Liver (tissue), 9 donors: ENCODE results near the gene HSPA12B. TPM values are rescaled to one million over a fixed set of nuclear protein-coding genes. Genes with fewer than 3 reads are reported as not detected.

ENCODE experiments used
- DNase-seq: peaks from one replicate; pipeline ENCODE4 v3.0.0-alpha.2; 2017; ENCODE audit warnings: low spot score
- H3K27ac ChIP-seq, 2 donors: one replicate each; pipeline ENCODE4 v1.7.0; 2013; ENCODE audit warnings: inconsistent platforms in 2 of 2, low read length in 2 of 2, control low read depth in 1 of 2, low read depth in 1 of 2, mild to moderate bottlenecking in 1 of 2
- H3K27me3 ChIP-seq, 4 donors: one replicate each; pipeline versions ENCODE4 v1.6.1 to v1.7.0; 2013; ENCODE audit warnings: low read length in 3 of 4, inconsistent platforms in 1 of 4, mild to moderate bottlenecking in 1 of 4, moderate library complexity in 1 of 4; ENCODE audit not compliant: control insufficient read depth in 4 of 4, insufficient read depth in 4 of 4
- H3K36me3 ChIP-seq, 4 donors: one replicate each; pipeline versions ENCODE4 v1.6.1 to v1.7.0; 2013; ENCODE audit warnings: low read length in 3 of 4, mild to moderate bottlenecking in 3 of 4, low read depth in 1 of 4, moderate library complexity in 1 of 4; ENCODE audit not compliant: control insufficient read depth in 4 of 4, insufficient read depth in 3 of 4
- H3K4me1 ChIP-seq, 4 donors: one replicate each; pipeline versions ENCODE4 v1.6.1 to v1.7.0; 2013; ENCODE audit warnings: low read length in 3 of 4, mild to moderate bottlenecking in 3 of 4, moderate library complexity in 1 of 4; ENCODE audit not compliant: control insufficient read depth in 4 of 4, insufficient read depth in 4 of 4
- H3K4me3 ChIP-seq, 3 donors: one replicate each; pipeline versions ENCODE4 v1.6.1 to v1.7.0; 2013; ENCODE audit warnings: low read length in 3 of 3, control low read depth in 1 of 3, low read depth in 1 of 3, mild to moderate bottlenecking in 1 of 3
- H3K9ac ChIP-seq, 2 donors: one replicate each; pipeline ENCODE4 v1.7.0; 2013; ENCODE audit warnings: low read length in 2 of 2, mild to moderate bottlenecking in 2 of 2, moderate library complexity in 2 of 2, control low read depth in 1 of 2, low read depth in 1 of 2
- H3K9me3 ChIP-seq, 4 donors: one replicate each; pipeline versions ENCODE4 v1.6.1 to v1.7.0; 2013; ENCODE audit warnings: low read length in 3 of 4; ENCODE audit not compliant: control insufficient read depth in 4 of 4
- EGR1 ChIP-seq, 2 donors: IDR thresholded peaks; 2 replicates each; pipeline ENCODE4 v1.6.1; 2016 to 2018; ENCODE audit warnings: antibody characterized with exemption in 2 of 2, low read depth in 2 of 2
- FOXA1 ChIP-seq: IDR thresholded peaks from 2 replicates; pipeline ENCODE4 v1.6.1; 2016; ENCODE audit warnings: antibody characterized with exemption
- FOXA2 ChIP-seq: IDR thresholded peaks from 2 replicates; pipeline ENCODE4 v1.6.1; 2016; ENCODE audit warnings: antibody characterized with exemption
- GABPA ChIP-seq, 2 donors: IDR thresholded peaks in 1 of 2; conservative IDR thresholded peaks in 1 of 2; 2 replicates each; pipeline ENCODE4 v1.6.1; 2016; ENCODE audit warnings: antibody characterized with exemption in 2 of 2, mild to moderate bottlenecking in 1 of 2, moderate library complexity in 1 of 2
- HNF4A ChIP-seq, 2 donors: conservative IDR thresholded peaks; 2 replicates each; pipeline ENCODE4 v1.6.1; 2016; ENCODE audit warnings: antibody characterized with exemption in 2 of 2, mild to moderate bottlenecking in 2 of 2
- HNF4G ChIP-seq: IDR thresholded peaks from 2 replicates; pipeline ENCODE4 v1.6.1; 2016; ENCODE audit warnings: antibody characterized with exemption
- JUND ChIP-seq, 2 donors: IDR thresholded peaks; 2 replicates each; pipeline ENCODE4 v1.6.1; 2016; ENCODE audit warnings: antibody characterized with exemption in 2 of 2
- MAX ChIP-seq: IDR thresholded peaks from 2 replicates; pipeline ENCODE4 v1.6.1; 2016; ENCODE audit warnings: antibody characterized with exemption
- NR2F2 ChIP-seq: IDR thresholded peaks from 2 replicates; pipeline ENCODE4 v1.6.1; 2016; ENCODE audit warnings: antibody characterized with exemption
- RAD21 ChIP-seq, 2 donors: IDR thresholded peaks; 2 replicates each; pipeline ENCODE4 v1.6.1; 2016; ENCODE audit warnings: antibody characterized with exemption in 2 of 2, mild to moderate bottlenecking in 2 of 2
- REST ChIP-seq: IDR thresholded peaks from 2 replicates; pipeline ENCODE4 v1.6.1; 2016; ENCODE audit warnings: antibody characterized with exemption, mild to moderate bottlenecking
- RXRA ChIP-seq, 2 donors: IDR thresholded peaks; 2 replicates each; pipeline ENCODE4 v1.6.1; 2017 to 2018; ENCODE audit warnings: antibody characterized with exemption in 2 of 2, mild to moderate bottlenecking in 1 of 2
- SP1 ChIP-seq: IDR thresholded peaks from 2 replicates; pipeline ENCODE4 v1.6.1; 2018; ENCODE audit warnings: antibody characterized with exemption, mild to moderate bottlenecking
- TAF1 ChIP-seq: conservative IDR thresholded peaks from 2 replicates; pipeline ENCODE4 v1.6.1; 2016; ENCODE audit warnings: antibody characterized with exemption, mild to moderate bottlenecking
- YY1 ChIP-seq: IDR thresholded peaks from 2 replicates; pipeline ENCODE4 v1.6.1; 2016; ENCODE audit warnings: antibody characterized with exemption, mild to moderate bottlenecking
- ZBTB33 ChIP-seq: IDR thresholded peaks from 2 replicates; pipeline ENCODE4 v1.6.1; 2016; ENCODE audit warnings: antibody characterized with exemption
- WGBS: extraction: QIAGEN DNeasy Blood & Tissue Kit; methylation state at CpG from one replicate; pipeline ENCODE4 v1.1.7; 2013; 5-methylcytosine and 5-hydroxymethylcytosine counted together
- polyA plus RNA-seq, 2 donors: library from polyadenylated mRNA; stranded (reverse) in 1 of 2; unstranded in 1 of 2; fragments of 200-250 nt in 1 of 2; fragments of >200 nt in 1 of 2; fragmentation: Nextera tagmentation in 1 of 2; extraction: Ambion mirVana in 1 of 2; gene quantifications; one replicate each; pipeline versions ENCODE4 v1.2.1 to v1.2.3, GENCODE V29; 2013 to 2015
- total RNA-seq, 2 donors: library from RNA; depleted of rRNA; stranded (reverse); fragments of >200 nt; gene quantifications; one replicate each; pipeline ENCODE4 v1.2.3, GENCODE V29; 2014
- donor health status: healthy.
- donor health status: healthy.
- donor health status: healthy.
- donor health status: healthy.
- donor health status: healthy.

The HSPA12B gene
- total and polyA plus RNA-seq, 4 donors, result 0.72 to 1.8 (median 0.87) TPM

- no peak for TF ChIP-seq REST
- TF ChIP-seq EGR1 (IDR thresholded peaks at IDR 0.05; ENCODE audit: low read depth in 2 of 2), result no peak
- TF ChIP-seq RXRA (IDR thresholded peaks at IDR 0.05), result no peak
- no peak for TF ChIP-seq SP1
- TF ChIP-seq HNF4G, result no peak
- no peak for TF ChIP-seq FOXA1
- TF ChIP-seq YY1, result no peak
Observed at GRCh38 chr20:3753501-3754275, 21.2 kb downstream of the HSPA12B start (continued).

- Histone ChIP-seq H3K27me3 (no peaks in the 10 kb centered on the region), H3K4me3 (no peak overlapping the region), H3K9me3 (no peaks in the 10 kb centered on the region), H3K27ac (no peak overlapping the region), H3K4me1 (peaks cover 1 to 25% (median 15%) of the 10 kb centered on the region in 4 donors), H3K36me3 (peaks cover 0 to 3% (median 0%) of the 10 kb centered on the region in 4 donors), H3K9ac (no peak overlapping the region)
- DNase-seq, result no peak
- TF ChIP-seq ZBTB33, result no peak
- TF ChIP-seq REST, result no peak
- TF ChIP-seq JUND (IDR thresholded peaks at IDR 0.05), result no peak
- no peak for TF ChIP-seq HNF4G
- no peak for TF ChIP-seq RXRA (IDR thresholded peaks at IDR 0.05)
- TF ChIP-seq FOXA2, result no peak
- no peak for TF ChIP-seq SP1
- TF ChIP-seq RAD21 (IDR thresholded peaks at IDR 0.05), result no peak
- no peak for TF ChIP-seq EGR1 (IDR thresholded peaks at IDR 0.05; ENCODE audit: low read depth in 2 of 2)
- no peak for TF ChIP-seq FOXA1
- no peak for TF ChIP-seq MAX
- no peak for TF ChIP-seq NR2F2
- TF ChIP-seq HNF4A (conservative IDR thresholded peaks at IDR 0.05), result no peak
- no peak for TF ChIP-seq GABPA (IDR thresholded peaks at IDR 0.05 in 1 of 2, conservative IDR thresholded peaks at IDR 0.05 in 1 of 2)
- TF ChIP-seq TAF1, result no peak
- no peak for TF ChIP-seq YY1
- 97% methylated on average over 16 of the region's 16 CpGs for WGBS
Observed at GRCh38 chr20:3754276-3754630, 21.8 kb downstream of the HSPA12B start.
